Prostate gland (tissue), 2 donors: ENCODE data around the gene ILKAP. TPM values are rescaled to one million over a fixed set of nuclear protein-coding genes. Genes with fewer than 3 reads are reported as not detected.

Experiments used
- DNase-seq: peaks from one replicate; pipeline ENCODE4 v3.0.0-alpha.2; 2019; ENCODE audit warnings: low spot score
- H3K27ac ChIP-seq, 2 donors: fragments of 200-600 bp; sonication (generic); 2 replicates each; pipeline ENCODE4 v1.5.1; 2017 to 2019
- H3K27me3 ChIP-seq: fragments of 200-600 bp; sonication (generic); replicated peaks from 2 replicates; pipeline ENCODE4 v1.5.1; 2019; ENCODE audit not compliant: insufficient read depth
- H3K36me3 ChIP-seq, 2 donors: fragments of 200-600 bp; sonication (generic); 1 replicate in 1 of 2; 2 replicates in 1 of 2; pipeline versions ENCODE4 v1.5.1 to v1.8.1; 2017 to 2019
- H3K4me1 ChIP-seq: fragments of 200-600 bp; sonication (generic); replicated peaks from 2 replicates; pipeline ENCODE4 v1.5.1; 2019
- H3K4me3 ChIP-seq, 2 donors: fragments of 200-600 bp; sonication (generic); 2 replicates each; pipeline ENCODE4 v1.5.1; 2017 to 2019
- H3K9me3 ChIP-seq: fragments of 200-600 bp; sonication (generic); 2 replicates; pipeline ENCODE4 v1.5.1; 2017
- CTCF ChIP-seq, 4 experiments: fragments of 200-600 bp in 2 of 4; fragments of 450-650 bp in 2 of 4; sonication (generic) in 2 of 4; IDR thresholded peaks; 1 replicate in 3 of 4; 2 replicates in 1 of 4; pipeline ENCODE4 v1.5.1; 2016 to 2019; ENCODE audit warnings: antibody characterized with exemption in 4 of 4, mild to moderate bottlenecking in 2 of 4, moderate library complexity in 2 of 4
- POLR2A ChIP-seq: fragments of 450-650 bp; IDR thresholded peaks from one replicate; pipeline ENCODE4 v1.6.1; 2016; ENCODE audit warnings: antibody characterized with exemption, mild to moderate bottlenecking
- POLR2AphosphoS5 ChIP-seq: sonication (generic); formaldehyde crosslinking; IDR thresholded peaks from one replicate; pipeline ENCODE4 v1.6.1; 2017; ENCODE audit warnings: antibody characterized with exemption
- WGBS: methylation state at CpG from one replicate; pipeline ENCODE4 v1.1.5; 2018; 5-methylcytosine and 5-hydroxymethylcytosine counted together
- intact Hi-C: fragments of 100-400 bp; cut with DNase I; formaldehyde crosslinking; loops from one replicate; pipeline ENCODE4 v1.14.2; 2022
- total RNA-seq, 2 donors: library from RNA; depleted of rRNA; stranded (reverse); fragments of >200 nt; gene quantifications; one replicate each; pipeline ENCODE4 v1.1.0, GENCODE V29; 2016

The ILKAP gene
- total RNA-seq, 2 donors from 2014 or later: 33.6 to 41.8 TPM

GRCh38 chr2:238157506-238158017, 45.9 kb downstream of the ILKAP start:
- WGBS: 71% methylated on average over 14 of the region's 14 CpGs
- H3K9me3 ChIP-seq: no peaks in the 10 kb centered on the region
- H3K36me3 ChIP-seq: no peaks in the 10 kb centered on the region
- H3K4me3 ChIP-seq: no peak overlapping the region
- no peak for TF ChIP-seq POLR2AphosphoS5
- TF ChIP-seq POLR2A: no peak
- H3K4me1 ChIP-seq: no peaks in the 10 kb centered on the region
- intact Hi-C loops: no loop called here
- no peak overlapping the region for H3K27ac ChIP-seq
- no peak for DNase-seq
- no peaks in the 10 kb centered on the region for H3K27me3 ChIP-seq

GRCh38 chr2:238155761-238156694, 47.5 kb downstream of the ILKAP start:
- Histone ChIP-seq H3K4me1 (no peaks in the 10 kb centered on the region), H3K4me3 (no peak overlapping the region), H3K27ac (no peak overlapping the region), H3K27me3 (no peaks in the 10 kb centered on the region), H3K9me3 (no peaks in the 10 kb centered on the region), H3K36me3 (no peaks in the 10 kb centered on the region)
- no peak for DNase-seq
- WGBS: 85% methylated on average over 18 of the region's 18 CpGs
- no peak for TF ChIP-seq POLR2AphosphoS5
- no peak for TF ChIP-seq CTCF (IDR thresholded peaks at IDR 0.05)
- no peak for TF ChIP-seq POLR2A
- intact Hi-C loops: no loop called here

- no peaks in the 10 kb centered on the region for H3K4me1 ChIP-seq
- DNase-seq: no peak
- 78% methylated on average over 19 of the region's 19 CpGs for WGBS
- no peak overlapping the region for H3K27ac ChIP-seq
- intact Hi-C loops: no loop called here
- no peaks in the 10 kb centered on the region for H3K27me3 ChIP-seq
- no peaks in the 10 kb centered on the region for H3K9me3 ChIP-seq
- no peak overlapping the region for H3K4me3 ChIP-seq
- TF ChIP-seq POLR2A (no peak), CTCF (IDR thresholded peaks at IDR 0.05) (no peak), POLR2AphosphoS5 (no peak)
- H3K36me3 ChIP-seq: no peaks in the 10 kb centered on the region
These were observed 48.3 kb downstream of the ILKAP start for GRCh38 chr2:238155051-238155760.

GRCh38 chr2:238154570-238154969, 48.9 kb downstream of the ILKAP start:
- no peak for DNase-seq
- TF ChIP-seq POLR2A: no peak
- no peak for TF ChIP-seq POLR2AphosphoS5
- TF ChIP-seq CTCF (IDR thresholded peaks at IDR 0.05): no peak
- 89% methylated on average over 10 of the region's 10 CpGs for WGBS
- H3K9me3 ChIP-seq: no peaks in the 10 kb centered on the region
- H3K27me3 ChIP-seq: no peaks in the 10 kb centered on the region
- H3K27ac ChIP-seq: no peak overlapping the region
- no peaks in the 10 kb centered on the region for H3K36me3 ChIP-seq
- no peak overlapping the region for H3K4me3 ChIP-seq
- H3K4me1 ChIP-seq: no peaks in the 10 kb centered on the region
- intact Hi-C loops: no loop called here
